ENCODE data around the gene HAPLN2. TPM values are rescaled to one million over a fixed set of nuclear protein-coding genes. Genes with fewer than 3 reads are reported as not detected.

Gene HAPLN2
- total RNA-seq, 2 donors from 2014 or later, result 1.2 TPM; not detected in 1

GRCh38 chr1:156663178-156663577, 44.0 kb downstream of the HAPLN2 start:
- Histone ChIP-seq H3K4me1 (ENCODE audit: control insufficient read depth in 1 of 2, low read depth in 2 of 2) (peaks cover 58 to 86% of the 10 kb centered on the region in 2 donors), H3K27me3 (replicated peaks; ENCODE audit: insufficient read depth) (no peaks in the 10 kb centered on the region), H3K9me3 (no peaks in the 10 kb centered on the region), H3K4me3 (no peak overlapping the region), H3K36me3 (no peaks in the 10 kb centered on the region), H3K27ac (peak overlapping the region; percentile 81 to 94)
- no peak for TF ChIP-seq CTCF (IDR thresholded peaks at IDR 0.05)
- ATAC-seq (ENCODE audit: insufficient number of reproducible peaks, low FRiP score, low read depth), result no peak
- peak; percentile 77 for DNase-seq (ENCODE audit: low spot score)

- Histone ChIP-seq H3K4me3 (peak overlapping the region; percentile 9), H3K9me3 (no peaks in the 10 kb centered on the region), H3K4me1 (ENCODE audit: control insufficient read depth in 1 of 2, low read depth in 2 of 2) (peaks cover 57 to 79% of the 10 kb centered on the region in 2 donors), H3K27ac (peak overlapping the region; percentile 81 to 94), H3K27me3 (replicated peaks; ENCODE audit: insufficient read depth) (no peaks in the 10 kb centered on the region), H3K36me3 (no peaks in the 10 kb centered on the region)
- ATAC-seq (ENCODE audit: insufficient number of reproducible peaks, low FRiP score, low read depth) (no peak), DNase-seq (ENCODE audit: low spot score) (no peak)
- TF ChIP-seq CTCF (IDR thresholded peaks at IDR 0.05), result no peak
Observed at GRCh38 chr1:156664046-156664766, 45.0 kb downstream of the HAPLN2 start.

- H3K9me3 ChIP-seq, result no peaks in the 10 kb centered on the region
- no peaks in the 10 kb centered on the region for H3K27me3 ChIP-seq (replicated peaks; ENCODE audit: insufficient read depth)
- no peak for TF ChIP-seq CTCF (IDR thresholded peaks at IDR 0.05)
- peak overlapping the region; percentile 9 for H3K4me3 ChIP-seq
- H3K27ac ChIP-seq, result peak overlapping the region; percentile 81 to 94
- peaks cover 51 to 72% of the 10 kb centered on the region in 2 donors for H3K4me1 ChIP-seq (ENCODE audit: control insufficient read depth in 1 of 2, low read depth in 2 of 2)
- no peak for ATAC-seq (ENCODE audit: insufficient number of reproducible peaks, low FRiP score, low read depth)
- no peak for DNase-seq (ENCODE audit: low spot score)
- no peaks in the 10 kb centered on the region for H3K36me3 ChIP-seq
Observed at GRCh38 chr1:156664767-156665411, 45.7 kb downstream of the HAPLN2 start.

GRCh38 chr1:156665539-156665938, 46.3 kb downstream of the HAPLN2 start:
- Histone ChIP-seq H3K9me3 (no peaks in the 10 kb centered on the region), H3K36me3 (no peaks in the 10 kb centered on the region), H3K4me3 (no peak overlapping the region), H3K4me1 (ENCODE audit: control insufficient read depth in 1 of 2, low read depth in 2 of 2) (peaks cover 51 to 70% of the 10 kb centered on the region in 2 donors), H3K27ac (peak overlapping the region; percentile 81 to 94), H3K27me3 (replicated peaks; ENCODE audit: insufficient read depth) (no peaks in the 10 kb centered on the region)
- DNase-seq (ENCODE audit: low spot score) (no peak), ATAC-seq (ENCODE audit: insufficient number of reproducible peaks, low FRiP score, low read depth) (no peak)
- TF ChIP-seq CTCF (IDR thresholded peaks at IDR 0.05), result no peak

- no peak overlapping the region for H3K4me3 ChIP-seq
- TF ChIP-seq CTCF (IDR thresholded peaks at IDR 0.05), result no peak
- no peak for DNase-seq (ENCODE audit: low spot score)
- H3K27ac ChIP-seq, result peak overlapping the region; percentile 73 to 94
- H3K4me1 ChIP-seq (ENCODE audit: control insufficient read depth in 1 of 2, low read depth in 2 of 2), result peaks cover 36 to 55% of the 10 kb centered on the region in 2 donors
- ATAC-seq (ENCODE audit: insufficient number of reproducible peaks, low FRiP score, low read depth), result no peak
- H3K36me3 ChIP-seq, result no peaks in the 10 kb centered on the region
- H3K9me3 ChIP-seq, result no peaks in the 10 kb centered on the region
- H3K27me3 ChIP-seq (replicated peaks; ENCODE audit: insufficient read depth), result no peaks in the 10 kb centered on the region
Observed at GRCh38 chr1:156666862-156667609, 47.8 kb downstream of the HAPLN2 start.

Measured in thoracic aorta (tissue), 2 donors.